Measurements from ENCODE around the gene MEF2D. TPM values are rescaled to one million over a fixed set of nuclear protein-coding genes. Genes with fewer than 3 reads are reported as not detected.
A peak's percentile ranks its signal among the peaks of the same experiment; 100 is the strongest.

Gene MEF2D
- total RNA-seq, 8 experiments from 2014 or later, result 6.6 to 28.6 (median 11.3) TPM

DNA sequence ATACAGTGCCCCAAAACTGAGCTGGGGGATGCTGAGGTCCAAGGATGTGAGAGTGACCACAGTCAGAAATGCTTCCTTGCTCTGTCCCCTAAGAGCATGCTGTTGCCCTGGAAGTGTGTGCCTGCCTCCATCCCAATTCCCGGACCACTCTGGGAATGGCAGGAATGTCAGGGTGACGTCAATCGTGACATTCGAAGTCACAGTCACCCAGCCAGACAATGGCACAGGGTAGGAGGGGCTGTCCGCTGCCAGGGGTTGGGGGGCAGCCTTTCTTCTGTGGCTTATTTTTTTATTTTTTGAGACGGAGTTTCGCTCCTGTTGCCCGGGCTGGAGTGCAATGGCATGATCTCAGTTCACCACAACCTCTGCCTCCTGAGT lies 22.3 kb downstream of the MEF2D start:
- no peak for ATAC-seq (replicated peaks in 6 of 8)
- WGBS, 10 experiments, result 87 to 98% (median 95%) methylated on average over 2 to 8 of the region's 8 CpGs; no CpG with 5 or more reads in 5 of the 10 experiments
- in situ Hi-C loops (cut with MboI; ENCODE audit: low pct_unique_long_range_greater_than_20kb in 2 of 9, low sequenced_read_pairs in 9 of 9, unreplicated experiment in 9 of 9), result no loop called here
- Histone ChIP-seq H3K27ac (no peak overlapping the region), H3K4me1 (replicated peaks in 1 of 2) (no peaks in the 10 kb centered on the region), H3K4me3 (no peak overlapping the region)

DNA sequence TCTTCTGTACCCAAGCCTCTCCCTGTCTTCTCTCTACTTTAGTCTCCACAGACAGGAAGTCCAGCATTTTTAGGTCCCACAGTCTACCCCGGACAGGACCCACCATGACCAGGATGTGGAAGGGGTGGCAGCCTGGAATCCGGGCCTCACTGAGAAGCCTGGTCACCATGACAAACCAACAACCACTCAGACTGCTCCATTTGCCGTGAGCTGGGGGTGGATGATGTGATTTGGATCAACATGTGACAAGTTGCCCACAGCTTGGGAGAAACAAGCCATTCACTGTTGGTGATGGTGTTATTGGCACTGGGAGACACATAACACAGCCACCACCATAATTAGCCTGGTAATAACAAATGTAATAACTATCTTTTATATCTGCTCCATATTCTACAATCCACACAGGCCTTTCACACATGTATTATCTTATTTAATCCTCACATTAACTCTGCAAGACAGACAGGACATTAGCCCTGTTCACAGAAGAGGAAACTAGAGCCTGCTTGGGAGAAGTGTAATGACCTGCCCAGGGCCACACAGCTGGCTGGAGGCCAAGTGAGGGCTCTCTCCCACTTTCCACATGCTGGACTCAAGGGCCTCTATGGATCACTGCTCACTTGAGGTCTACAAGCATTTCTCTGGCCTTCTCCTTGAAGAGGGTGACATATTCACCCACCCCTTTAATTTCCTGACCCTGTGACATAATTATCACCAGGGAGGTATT lies 22.9 kb downstream of the MEF2D start:
- in situ Hi-C loops (cut with MboI; ENCODE audit: low pct_unique_long_range_greater_than_20kb in 2 of 9, low sequenced_read_pairs in 9 of 9, unreplicated experiment in 9 of 9), result no loop called here
- no peak for ATAC-seq (replicated peaks in 6 of 8)
- H3K4me3 ChIP-seq, result no peak overlapping the region

DNA sequence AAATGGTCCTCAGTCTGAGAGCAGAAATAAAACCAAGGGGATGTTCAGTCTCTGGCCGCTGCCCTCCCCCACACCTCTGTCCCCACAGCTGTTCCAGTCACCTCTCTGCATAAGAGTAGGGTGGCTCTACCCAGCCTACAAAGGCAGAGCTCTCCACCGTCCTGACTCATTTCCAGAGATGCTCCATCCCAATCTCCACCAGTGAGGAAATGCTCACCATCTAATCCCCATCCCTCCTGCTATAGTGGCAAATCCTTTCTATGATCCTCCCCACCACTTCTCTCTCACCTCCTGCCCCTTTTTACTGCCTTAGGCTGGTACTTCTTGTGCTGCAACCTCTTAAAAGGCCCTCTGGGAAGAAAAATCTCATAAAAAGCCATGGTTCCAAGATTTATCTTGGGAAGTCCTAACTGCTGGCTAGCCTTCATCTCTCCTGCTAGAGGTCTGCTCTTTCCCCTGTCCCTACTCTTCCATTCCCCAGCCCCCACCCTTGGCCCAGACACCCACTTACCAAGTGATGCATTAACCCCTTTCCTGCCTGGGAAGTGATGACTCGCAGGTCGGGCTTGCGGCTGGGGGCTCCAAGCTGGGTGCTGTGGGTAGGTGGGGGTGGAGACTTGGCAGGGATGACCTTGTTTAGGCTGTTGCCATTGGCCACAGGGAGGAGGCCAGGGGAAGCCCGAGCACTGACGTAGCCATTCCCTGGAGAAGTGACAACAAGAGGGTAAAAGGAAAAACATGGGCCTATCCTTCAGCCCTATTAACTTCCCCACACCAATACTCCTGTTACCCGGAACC lies 23.9 kb downstream of the MEF2D start:
- Histone ChIP-seq H3K4me1 (replicated peaks in 1 of 2) (no peaks in the 10 kb centered on the region), H3K4me3 (no peak overlapping the region), H3K27ac (no peak overlapping the region)
- in situ Hi-C loops (cut with MboI; ENCODE audit: low pct_unique_long_range_greater_than_20kb in 2 of 9, low sequenced_read_pairs in 9 of 9, unreplicated experiment in 9 of 9), result no loop called here
- WGBS, 10 experiments, result 33 to 100% (median 70%) methylated on average over 1 to 8 of the region's 8 CpGs; no CpG with 5 or more reads in 4 of the 10 experiments
- peak in 1 of 8 experiments; percentile 3 for ATAC-seq (replicated peaks in 6 of 8)

More for the DNA sequence above, 22.9 kb downstream of the MEF2D start:
- 80 to 100% (median 88%) methylated on average over 1 to 3 of the region's 3 CpGs; no CpG with 5 or more reads in 5 of the 10 experiments for WGBS, 10 experiments
- no peak overlapping the region for H3K27ac ChIP-seq
- no peaks in the 10 kb centered on the region for H3K4me1 ChIP-seq (replicated peaks in 1 of 2)

DNA sequence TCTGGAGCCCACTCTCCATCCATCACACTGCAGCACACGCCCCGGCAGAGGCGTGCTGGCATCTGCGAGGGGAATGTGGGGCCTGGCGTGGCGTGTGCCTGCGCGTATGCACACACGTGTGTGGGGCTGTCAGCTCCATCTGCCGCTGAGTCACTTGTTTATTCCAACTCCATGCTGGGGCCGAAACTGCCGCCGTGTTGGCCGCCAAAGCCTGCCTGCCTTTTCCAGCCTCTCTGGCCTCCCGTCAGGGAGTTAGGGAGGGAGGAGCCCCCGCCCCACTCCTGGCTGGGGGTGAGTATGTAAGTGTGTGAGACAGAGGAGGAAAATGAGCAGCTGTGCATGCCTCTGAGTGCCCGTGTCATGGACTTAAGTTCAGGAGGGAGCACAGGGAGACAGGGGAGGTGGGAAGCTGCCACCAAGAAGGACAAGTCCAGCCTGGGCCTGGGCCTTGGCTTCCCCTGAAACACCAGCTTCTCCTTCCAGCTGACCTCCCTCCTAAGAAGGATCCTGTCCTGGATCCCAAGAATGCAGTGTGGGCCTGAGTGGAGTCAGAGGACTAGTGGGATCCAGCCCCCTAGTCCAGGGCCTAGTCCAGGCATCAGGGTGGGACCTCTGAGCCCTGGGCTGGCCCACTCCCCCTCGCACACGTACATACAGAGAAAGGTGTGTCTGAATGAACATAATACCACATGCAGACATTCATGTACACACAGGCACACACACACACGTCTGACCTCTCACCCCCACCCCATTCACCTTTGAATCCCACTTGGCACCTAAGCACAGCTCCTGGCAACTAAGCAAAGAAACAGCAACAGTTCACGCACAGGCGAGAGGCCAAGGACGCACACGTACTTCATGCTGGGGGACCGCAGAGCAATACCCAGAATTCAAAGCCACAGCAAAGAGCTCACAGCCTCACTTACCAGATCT lies 24.7 kb downstream of the MEF2D start:
- WGBS, 10 experiments, result 0 to 93% (median 80%) methylated on average over 1 to 13 of the region's 25 CpGs; no CpG with 5 or more reads in 3 of the 10 experiments
- in situ Hi-C loops (cut with MboI; ENCODE audit: low pct_unique_long_range_greater_than_20kb in 2 of 9, low sequenced_read_pairs in 9 of 9, unreplicated experiment in 9 of 9), result no loop called here

DNA sequence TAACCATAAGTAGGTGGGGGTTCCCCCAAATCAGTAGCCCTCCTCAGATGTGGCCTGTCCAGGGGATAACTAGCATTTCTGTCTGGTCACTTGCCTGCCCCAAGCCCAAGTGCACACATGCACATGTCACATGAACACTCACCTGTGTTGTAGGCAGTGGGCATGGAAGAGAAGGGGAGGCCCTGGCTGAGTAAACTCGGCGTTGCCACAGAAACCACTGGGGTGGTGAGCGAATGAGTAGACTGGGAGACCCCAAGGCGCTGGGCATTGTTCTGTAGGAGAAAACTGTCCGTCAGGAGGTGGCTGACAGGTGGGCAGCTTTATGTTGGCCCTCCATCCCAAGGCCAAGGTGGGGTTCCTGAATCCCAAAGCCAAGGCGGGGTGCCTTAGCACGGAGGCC lies 25.6 kb downstream of the MEF2D start:
- no peak for ATAC-seq (replicated peaks in 6 of 8)
- no peak overlapping the region for H3K4me3 ChIP-seq
- in situ Hi-C loops (cut with MboI; ENCODE audit: low pct_unique_long_range_greater_than_20kb in 2 of 9, low sequenced_read_pairs in 9 of 9, unreplicated experiment in 9 of 9), result no loop called here
- H3K27ac ChIP-seq, result no peak overlapping the region
- H3K4me1 ChIP-seq (replicated peaks in 1 of 2), result no peaks in the 10 kb centered on the region
- WGBS, 10 experiments, result 81 to 100% (median 95%) methylated on average over 2 to 4 of the region's 7 CpGs; no CpG with 5 or more reads in 7 of the 10 experiments

More for the DNA sequence above, 24.7 kb downstream of the MEF2D start:
- H3K27ac ChIP-seq, result no peak overlapping the region
- peak in 7 of 8 experiments; percentile 23 to 92 (median 52) for ATAC-seq (replicated peaks in 6 of 8)
- no peaks in the 10 kb centered on the region for H3K4me1 ChIP-seq (replicated peaks in 1 of 2)
- H3K4me3 ChIP-seq, result no peak overlapping the region

DNA sequence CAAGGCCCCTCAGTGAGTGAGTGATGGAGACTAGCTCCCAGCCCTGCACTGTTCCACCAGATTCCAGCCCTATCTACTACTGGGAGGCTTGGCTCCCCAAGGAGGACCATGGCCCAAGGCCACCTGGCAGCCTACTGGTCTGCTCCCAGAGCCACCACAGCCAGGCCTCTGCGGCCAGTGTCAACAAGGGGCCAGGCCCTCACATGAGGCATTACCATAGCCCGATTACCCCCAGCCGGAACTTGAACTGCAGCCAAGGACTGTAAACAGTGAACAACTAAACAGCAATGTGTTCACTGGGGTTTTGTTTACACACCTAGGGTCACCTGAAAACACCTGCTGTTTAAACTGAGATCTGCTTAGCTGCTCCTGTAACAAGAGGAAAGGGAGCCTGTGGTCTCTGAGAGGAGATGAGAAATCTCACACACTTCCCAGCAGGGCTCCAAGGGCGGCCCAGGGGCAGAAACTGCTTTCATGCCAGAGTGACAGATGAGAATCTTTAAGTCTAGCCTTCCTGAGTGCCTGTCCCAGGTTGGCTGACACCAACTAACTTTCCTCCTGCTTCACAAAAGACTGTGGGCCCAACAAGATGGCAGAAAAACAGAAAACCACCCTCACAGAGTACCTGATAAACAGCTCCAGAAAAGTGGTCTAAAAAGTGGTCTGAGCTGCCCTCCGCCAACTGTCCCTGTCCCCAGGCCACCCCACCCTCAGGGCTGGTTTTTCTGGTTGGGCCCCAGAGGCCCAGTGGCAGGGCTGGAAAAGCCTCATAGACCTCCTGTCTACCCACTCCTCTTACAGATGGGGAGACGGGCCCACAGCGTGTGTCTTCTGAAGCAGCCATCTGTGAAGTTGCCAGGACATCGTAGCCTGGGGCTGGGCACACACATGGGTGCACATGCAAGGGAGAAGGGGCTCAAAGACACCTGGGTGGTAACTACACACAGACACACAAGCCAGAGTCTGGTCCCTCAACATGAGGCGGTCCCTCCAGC lies 28.8 kb downstream of the MEF2D start:
- no peak for ATAC-seq (replicated peaks in 6 of 8)
- H3K27ac ChIP-seq, result no peak overlapping the region
- no peak overlapping the region for H3K4me3 ChIP-seq
- no peaks in the 10 kb centered on the region for H3K4me1 ChIP-seq (replicated peaks in 1 of 2)
- in situ Hi-C loops (cut with MboI; ENCODE audit: low pct_unique_long_range_greater_than_20kb in 2 of 9, low sequenced_read_pairs in 9 of 9, unreplicated experiment in 9 of 9), result no loop called here
- 80 to 96% (median 84%) methylated on average over 1 to 9 of the region's 9 CpGs; no CpG with 5 or more reads in 2 of the 10 experiments for WGBS, 10 experiments

DNA sequence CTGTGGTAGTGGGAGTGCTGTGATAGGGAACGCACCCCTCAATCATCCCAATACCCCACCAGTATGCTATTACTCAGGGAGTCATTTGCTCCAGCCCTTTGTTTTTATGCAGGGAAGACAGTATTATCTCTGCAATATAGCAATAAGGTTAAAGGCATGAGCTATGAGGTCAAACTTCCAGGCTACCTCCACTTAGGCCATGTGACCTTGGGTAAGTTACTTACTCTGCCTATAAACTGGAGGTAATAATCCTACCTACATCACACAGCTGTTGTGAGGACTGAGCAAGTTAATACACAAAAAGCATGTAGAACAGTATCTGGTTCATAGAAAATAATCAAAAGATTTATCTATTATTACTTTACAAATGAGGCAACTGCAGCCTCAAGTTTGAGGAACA lies 30.1 kb downstream of the MEF2D start:
- 88 to 100% (median 100%) methylated on average over 1 of the region's 1 CpG; no CpG with 5 or more reads in 4 of the 10 experiments for WGBS, 10 experiments
- in situ Hi-C loops (cut with MboI; ENCODE audit: low pct_unique_long_range_greater_than_20kb in 2 of 9, low sequenced_read_pairs in 9 of 9, unreplicated experiment in 9 of 9), result no loop called here

DNA sequence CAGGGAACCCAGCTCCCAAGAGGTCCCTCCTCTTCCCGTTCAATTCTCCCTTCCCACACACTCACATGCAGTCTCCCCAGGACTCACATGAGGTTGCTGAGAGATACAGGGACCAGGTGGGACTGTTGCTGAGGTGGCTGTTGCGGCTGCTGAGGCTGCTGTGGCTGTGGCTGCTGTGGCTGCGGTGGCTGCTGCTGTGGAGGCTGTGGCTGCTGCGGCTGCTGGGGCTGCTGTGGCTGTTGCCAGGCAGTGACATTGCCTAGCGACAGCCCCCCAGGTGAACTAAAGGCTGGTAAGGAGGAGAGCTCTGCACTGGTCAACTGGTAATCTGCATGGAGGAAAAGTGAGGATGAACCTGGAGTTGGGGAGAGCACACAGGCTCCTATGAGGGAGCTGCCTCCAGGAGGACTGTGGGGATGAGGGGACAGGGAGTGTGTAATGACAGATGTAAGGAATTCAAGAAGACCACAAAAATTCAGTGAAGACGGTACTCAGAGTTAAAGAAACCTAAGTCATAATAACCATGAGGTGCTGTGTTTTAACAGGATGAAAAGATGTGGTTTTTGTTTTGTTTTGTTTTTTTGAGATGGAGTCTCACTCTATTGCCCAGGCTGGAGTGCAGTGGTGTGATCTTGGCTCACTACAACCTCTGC lies 31.8 kb downstream of the MEF2D start:
- H3K4me3 ChIP-seq, result no peak overlapping the region
- WGBS, 10 experiments, result 67 to 100% (median 93%) methylated on average over 1 to 4 of the region's 6 CpGs; no CpG with 5 or more reads in 3 of the 10 experiments
- in situ Hi-C loops (cut with MboI; ENCODE audit: low pct_unique_long_range_greater_than_20kb in 2 of 9, low sequenced_read_pairs in 9 of 9, unreplicated experiment in 9 of 9), result no loop called here
- H3K27ac ChIP-seq, result no peak overlapping the region
- no peaks in the 10 kb centered on the region for H3K4me1 ChIP-seq (replicated peaks in 1 of 2)
- no peak for ATAC-seq (replicated peaks in 6 of 8)

More for the DNA sequence above, 30.1 kb downstream of the MEF2D start:
- no peak overlapping the region for H3K27ac ChIP-seq
- H3K4me1 ChIP-seq (replicated peaks in 1 of 2), result no peaks in the 10 kb centered on the region
- no peak overlapping the region for H3K4me3 ChIP-seq
- no peak for ATAC-seq (replicated peaks in 6 of 8)

DNA sequence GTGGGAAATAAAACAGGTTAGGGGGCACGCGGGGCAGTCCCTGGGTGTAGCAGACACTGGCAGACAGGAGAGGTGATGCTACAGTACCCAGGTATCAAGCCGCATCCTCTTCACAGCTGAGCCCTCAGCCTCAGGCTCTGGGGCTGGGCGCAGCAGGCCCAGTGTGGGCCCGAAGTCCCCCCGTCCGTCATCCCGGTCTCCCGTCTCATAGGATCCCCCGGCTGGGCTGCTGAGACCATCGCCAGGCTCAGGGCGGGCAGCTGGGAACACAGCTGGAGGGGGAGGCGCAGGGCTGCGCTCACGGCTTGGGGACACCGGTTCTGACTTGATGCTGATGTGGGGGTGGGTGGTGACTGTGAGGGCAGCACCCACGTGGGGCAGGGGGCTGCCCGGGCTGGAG lies 32.7 kb downstream of the MEF2D start:
- ATAC-seq (replicated peaks in 6 of 8), result peak in 1 of 8 experiments; percentile 6
- H3K4me3 ChIP-seq, result no peak overlapping the region
- 88 to 95% (median 88%) methylated on average over 1 to 9 of the region's 18 CpGs; no CpG with 5 or more reads in 7 of the 10 experiments for WGBS, 10 experiments
- no peaks in the 10 kb centered on the region for H3K4me1 ChIP-seq (replicated peaks in 1 of 2)
- no peak overlapping the region for H3K27ac ChIP-seq
- in situ Hi-C loops (cut with MboI; ENCODE audit: low pct_unique_long_range_greater_than_20kb in 2 of 9, low sequenced_read_pairs in 9 of 9, unreplicated experiment in 9 of 9), result no loop called here

DNA sequence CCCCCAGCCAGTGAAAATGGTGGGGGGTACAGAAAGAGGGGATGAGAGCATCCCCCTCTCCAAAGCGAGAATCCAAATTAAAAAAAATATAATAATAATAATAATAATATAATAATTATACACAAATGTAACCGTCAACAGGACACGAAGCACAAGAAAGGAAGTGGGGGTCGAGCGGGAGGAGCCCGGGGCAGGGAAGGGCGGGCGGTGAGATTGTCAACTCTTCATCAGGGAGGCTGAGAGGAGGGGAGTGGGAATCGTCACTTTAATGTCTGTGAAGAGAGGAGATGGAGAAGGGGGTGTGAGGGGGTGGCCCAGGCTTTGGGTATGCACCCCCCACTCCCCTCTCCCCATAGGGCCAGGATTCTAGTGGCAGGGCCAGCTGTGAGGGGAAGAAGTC lies 33.2 kb downstream of the MEF2D start:
- H3K4me3 ChIP-seq, result no peak overlapping the region
- H3K27ac ChIP-seq, result no peak overlapping the region
- in situ Hi-C loops (cut with MboI; ENCODE audit: low pct_unique_long_range_greater_than_20kb in 2 of 9, low sequenced_read_pairs in 9 of 9, unreplicated experiment in 9 of 9), result no loop called here
- ATAC-seq (replicated peaks in 6 of 8), result no peak
- 83% methylated on average over 4 of the region's 9 CpGs; no CpG with 5 or more reads in 9 of the 10 experiments for WGBS, 10 experiments
- no peaks in the 10 kb centered on the region for H3K4me1 ChIP-seq (replicated peaks in 1 of 2)

DNA sequence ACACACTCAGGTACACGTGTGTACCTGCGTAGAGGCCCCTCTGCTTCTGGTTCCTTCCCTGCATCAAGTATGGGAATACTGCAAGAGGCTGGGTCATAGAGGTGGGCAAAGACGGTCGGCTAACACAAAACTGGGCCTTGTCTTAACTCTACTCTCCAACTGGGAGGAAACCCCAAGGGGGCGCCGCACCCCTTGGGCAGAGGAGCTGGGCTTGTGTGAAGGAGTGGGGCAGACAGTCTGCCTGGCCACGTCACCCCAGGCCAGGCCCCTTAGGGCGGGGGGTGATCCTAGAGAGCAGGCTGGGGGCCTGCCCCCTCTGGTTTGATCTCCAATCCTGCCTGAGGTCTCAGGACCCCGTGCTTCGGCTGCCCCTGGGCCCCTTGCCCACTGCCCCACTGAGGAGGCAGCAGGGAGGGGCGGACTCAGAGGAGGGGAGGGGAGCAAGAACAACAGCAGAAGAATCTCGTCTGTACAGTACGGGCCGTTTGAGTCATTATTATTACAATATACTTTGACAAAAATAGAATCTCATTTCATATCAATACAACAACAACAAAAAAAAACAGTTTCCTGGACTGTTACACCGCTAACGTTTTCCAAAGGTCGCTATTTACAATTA lies 34.7 kb downstream of the MEF2D start:
- no peak overlapping the region for H3K4me3 ChIP-seq
- no peak overlapping the region for H3K27ac ChIP-seq
- WGBS, 10 experiments, result 0 to 95% (median 68%) methylated on average over 1 to 8 of the region's 17 CpGs; no CpG with 5 or more reads in 3 of the 10 experiments
- peak in 7 of 8 experiments; percentile 16 to 34 (median 27) for ATAC-seq (replicated peaks in 6 of 8)
- in situ Hi-C loops (cut with MboI; ENCODE audit: low pct_unique_long_range_greater_than_20kb in 2 of 9, low sequenced_read_pairs in 9 of 9, unreplicated experiment in 9 of 9), result no loop called here
- no peaks in the 10 kb centered on the region for H3K4me1 ChIP-seq (replicated peaks in 1 of 2)
